Type B pancreatic cell (in vitro differentiated cells): ENCODE data around the gene ATP2B2. TPM values are rescaled to one million over a fixed set of nuclear protein-coding genes. Genes with fewer than 3 reads are reported as not detected.
A peak's percentile ranks its signal among the peaks of the same experiment; 100 is the strongest.

Source experiments
- DNase-seq: peaks from one replicate; pipeline ENCODE4 v3.0.0; 2021; ENCODE audit warnings: mixed read lengths; ENCODE audit not compliant: unreplicated experiment; ENCODE audit errors: extremely low spot score
- H3K27ac Mint-ChIP-seq: 2 replicates; pipeline ENCODE4 v1.8.0; 2021; ENCODE audit warnings: mild to moderate bottlenecking, mixed read lengths
- H3K27me3 Mint-ChIP-seq: 2 replicates; pipeline ENCODE4 v1.8.0; 2021; ENCODE audit warnings: mixed read lengths
- H3K36me3 Mint-ChIP-seq: 2 replicates; pipeline ENCODE4 v1.8.0; 2021; ENCODE audit warnings: mixed read lengths
- H3K4me1 Mint-ChIP-seq: one replicate; pipeline ENCODE4 v1.8.0; 2021; ENCODE audit warnings: mixed read lengths; ENCODE audit not compliant: unreplicated experiment
- H3K4me3 Mint-ChIP-seq: 2 replicates; pipeline ENCODE4 v1.8.0; 2021; ENCODE audit warnings: mild to moderate bottlenecking, mixed read lengths
- H3K9me3 Mint-ChIP-seq: 2 replicates; pipeline ENCODE4 v1.8.0; 2021; ENCODE audit warnings: mixed read lengths
- total RNA-seq: library from RNA; stranded (reverse); gene quantifications from 2 replicates; pipeline ENCODE4 v1.2.1, GENCODE V29; 2021; ENCODE audit warnings: low replicate concordance
- TF ChIP-seq, protein P1 (sequence below): fragments of 200-600 bp; sonication (generic); conservative IDR thresholded peaks from 2 replicates; pipeline ENCODE4 v1.5.0; 2021; ENCODE audit warnings: antibody characterized with exemption, mild to moderate bottlenecking

Gene ATP2B2
- total RNA-seq, 1 donor from 2014 or later = 0.31 TPM

DNA sequence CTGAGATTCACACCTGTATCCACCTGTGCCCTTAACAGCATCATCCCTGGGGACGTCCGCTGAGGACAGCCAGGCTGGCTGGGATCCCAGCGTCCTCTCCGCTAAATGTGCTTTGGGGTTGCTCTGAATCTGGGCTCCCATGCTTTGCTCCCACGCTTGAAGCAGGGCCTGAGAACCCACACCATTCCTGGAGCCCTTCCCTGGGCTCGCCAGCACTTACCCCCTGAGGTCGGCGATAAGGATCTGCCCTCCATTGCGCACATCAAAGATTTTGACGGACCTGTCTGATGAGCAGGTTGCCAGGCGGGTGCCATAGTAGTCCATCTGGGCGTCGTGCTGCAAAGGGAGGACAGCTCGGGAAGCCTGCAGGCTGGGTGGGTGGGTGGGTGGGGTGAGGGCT is 190.3 kb downstream of the ATP2B2 start:
- H3K27ac Mint-ChIP-seq = no peak overlapping the region
- H3K36me3 Mint-ChIP-seq = peaks cover 24% of the 10 kb centered on the region
- H3K4me1 Mint-ChIP-seq = peaks cover 8% of the 10 kb centered on the region
- TF ChIP-seq, protein P1, sequence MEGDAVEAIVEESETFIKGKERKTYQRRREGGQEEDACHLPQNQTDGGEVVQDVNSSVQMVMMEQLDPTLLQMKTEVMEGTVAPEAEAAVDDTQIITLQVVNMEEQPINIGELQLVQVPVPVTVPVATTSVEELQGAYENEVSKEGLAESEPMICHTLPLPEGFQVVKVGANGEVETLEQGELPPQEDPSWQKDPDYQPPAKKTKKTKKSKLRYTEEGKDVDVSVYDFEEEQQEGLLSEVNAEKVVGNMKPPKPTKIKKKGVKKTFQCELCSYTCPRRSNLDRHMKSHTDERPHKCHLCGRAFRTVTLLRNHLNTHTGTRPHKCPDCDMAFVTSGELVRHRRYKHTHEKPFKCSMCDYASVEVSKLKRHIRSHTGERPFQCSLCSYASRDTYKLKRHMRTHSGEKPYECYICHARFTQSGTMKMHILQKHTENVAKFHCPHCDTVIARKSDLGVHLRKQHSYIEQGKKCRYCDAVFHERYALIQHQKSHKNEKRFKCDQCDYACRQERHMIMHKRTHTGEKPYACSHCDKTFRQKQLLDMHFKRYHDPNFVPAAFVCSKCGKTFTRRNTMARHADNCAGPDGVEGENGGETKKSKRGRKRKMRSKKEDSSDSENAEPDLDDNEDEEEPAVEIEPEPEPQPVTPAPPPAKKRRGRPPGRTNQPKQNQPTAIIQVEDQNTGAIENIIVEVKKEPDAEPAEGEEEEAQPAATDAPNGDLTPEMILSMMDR = no peak
- DNase-seq = no peak
- no peak overlapping the region for H3K4me3 Mint-ChIP-seq
- H3K9me3 Mint-ChIP-seq = no peaks in the 10 kb centered on the region
- H3K27me3 Mint-ChIP-seq = no peaks in the 10 kb centered on the region

- DNase-seq = no peak
- H3K9me3 Mint-ChIP-seq = no peaks in the 10 kb centered on the region
- peaks cover 30% of the 10 kb centered on the region for H3K36me3 Mint-ChIP-seq
- H3K4me1 Mint-ChIP-seq = peaks cover 5% of the 10 kb centered on the region
- peak overlapping the region; percentile 14 for H3K27ac Mint-ChIP-seq
- H3K27me3 Mint-ChIP-seq = no peaks in the 10 kb centered on the region
- H3K4me3 Mint-ChIP-seq = no peak overlapping the region
- TF ChIP-seq, protein P1 = no peak
These were observed 192.5 kb downstream of the ATP2B2 start for GRCh38 chr3:10312861-10313260.

GRCh38 chr3:10312391-10312790 is 193.0 kb downstream of the ATP2B2 start:
- H3K4me1 Mint-ChIP-seq = peaks cover 5% of the 10 kb centered on the region
- H3K36me3 Mint-ChIP-seq = peaks cover 31% of the 10 kb centered on the region

GRCh38 chr3:10311710-10312109 is 193.7 kb downstream of the ATP2B2 start:
- H3K36me3 Mint-ChIP-seq = peaks cover 30% of the 10 kb centered on the region

More at GRCh38 chr3:10312391-10312790, 193.0 kb downstream of the ATP2B2 start:
- H3K27ac Mint-ChIP-seq = no peak overlapping the region
- no peaks in the 10 kb centered on the region for H3K27me3 Mint-ChIP-seq
- H3K4me3 Mint-ChIP-seq = no peak overlapping the region
- DNase-seq = no peak
- H3K9me3 Mint-ChIP-seq = no peaks in the 10 kb centered on the region
- TF ChIP-seq, protein P1 = no peak

DNA sequence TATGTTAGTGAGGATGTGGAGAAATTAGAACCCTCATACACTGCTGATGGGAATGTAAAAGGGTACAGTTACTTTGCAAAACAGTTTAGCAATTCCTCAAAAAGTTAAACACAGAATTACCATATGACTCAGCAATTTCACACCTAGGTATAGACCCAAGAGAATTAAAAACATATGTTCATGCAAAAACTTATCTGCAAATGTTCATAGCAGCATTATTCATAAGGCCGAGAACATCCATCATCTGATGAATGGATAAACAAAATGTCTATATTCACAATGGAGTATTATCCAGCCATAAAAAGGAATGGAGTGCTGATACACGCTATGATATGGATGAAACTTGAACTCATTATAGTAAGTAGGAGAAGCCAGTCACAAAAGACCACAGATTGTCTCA is 194.8 kb downstream of the ATP2B2 start:
- H3K4me1 Mint-ChIP-seq = peaks cover 5% of the 10 kb centered on the region
- H3K4me3 Mint-ChIP-seq = no peak overlapping the region
- no peaks in the 10 kb centered on the region for H3K27me3 Mint-ChIP-seq
- no peak overlapping the region for H3K27ac Mint-ChIP-seq
- no peak for DNase-seq
- H3K9me3 Mint-ChIP-seq = no peaks in the 10 kb centered on the region
- TF ChIP-seq, protein P1 = no peak
- H3K36me3 Mint-ChIP-seq = peaks cover 39% of the 10 kb centered on the region

More at GRCh38 chr3:10311710-10312109, 193.7 kb downstream of the ATP2B2 start:
- H3K27me3 Mint-ChIP-seq = no peaks in the 10 kb centered on the region
- peak overlapping the region; percentile 8 for H3K27ac Mint-ChIP-seq
- no peak overlapping the region for H3K4me3 Mint-ChIP-seq
- no peaks in the 10 kb centered on the region for H3K9me3 Mint-ChIP-seq
- DNase-seq = no peak
- peaks cover 5% of the 10 kb centered on the region for H3K4me1 Mint-ChIP-seq
- TF ChIP-seq, protein P1 = no peak

GRCh38 chr3:10309736-10310135 is 195.7 kb downstream of the ATP2B2 start:
- peaks cover 43% of the 10 kb centered on the region for H3K36me3 Mint-ChIP-seq
- TF ChIP-seq, protein P1 = no peak
- peak overlapping the region; percentile 20 for H3K27ac Mint-ChIP-seq
- no peaks in the 10 kb centered on the region for H3K27me3 Mint-ChIP-seq
- no peaks in the 10 kb centered on the region for H3K9me3 Mint-ChIP-seq
- no peak overlapping the region for H3K4me3 Mint-ChIP-seq
- H3K4me1 Mint-ChIP-seq = peaks cover 5% of the 10 kb centered on the region
- DNase-seq = no peak
